PC-3 (cell line): ENCODE data around the gene ARSG. TPM values are rescaled to one million over a fixed set of nuclear protein-coding genes. Genes with fewer than 3 reads are reported as not detected.

Source experiments
- ATAC-seq: fragments of 200-7000 bp; cut with Tn5 transposase; 2 replicates; pipeline ENCODE4 v1.9.1; 2020; ENCODE audit warnings: mild to moderate bottlenecking, moderate library complexity
- BruUV-seq: library from RNA; stranded (reverse); fragments of 400-500 nt; replicated peaks from 2 replicates; lab custom pipeline; 2021; lab: Mats Ljungman, UMichigan
- CTCF ChIA-PET: fragments of 300-600 bp; sonication (Branson Sonifier 250); formaldehyde crosslinking; loops from one replicate; lab custom pipeline; 2022; ENCODE audit warnings: antibody characterized with exemption; lab: Charles Lee
- POLR2A ChIA-PET: fragments of 300-600 bp; sonication (Branson Sonifier 250); formaldehyde crosslinking; loops from one replicate; lab custom pipeline; 2022; ENCODE audit warnings: antibody characterized with exemption; ENCODE audit not compliant: unreplicated experiment; lab: Charles Lee
- DNase-seq: peaks from one replicate; pipeline ENCODE4 v3.0.0-alpha.2; 2015
- H2AFZ ChIP-seq: fragments of 300-600 bp; sonication (generic); 2 replicates; pipeline ENCODE4 v1.6.0; 2016; ENCODE audit warnings: antibody characterized with exemption, low read length
- H3F3A ChIP-seq: fragments of 300-600 bp; sonication (generic); one replicate; pipeline ENCODE4 v1.6.0; 2017; ENCODE audit warnings: antibody characterized with exemption, low read length, control low read depth, mild to moderate bottlenecking; ENCODE audit not compliant: unreplicated experiment
- H3K27ac ChIP-seq: fragments of 300-600 bp; sonication (generic); 2 replicates; pipeline ENCODE4 v1.5.1; 2016; ENCODE audit warnings: mild to moderate bottlenecking, low read length
- H3K27me3 ChIP-seq: fragments of 300-600 bp; sonication (generic); 2 replicates; pipeline ENCODE4 v1.6.1; 2016; ENCODE audit warnings: low read length, mixed read lengths
- H3K36me3 ChIP-seq: fragments of 300-600 bp; sonication (generic); 2 replicates; pipeline ENCODE4 v1.6.1; 2016; ENCODE audit warnings: low read depth, mixed run types, low read length, mixed read lengths
- H3K4me1 ChIP-seq: fragments of 300-600 bp; sonication (generic); 2 replicates; pipeline ENCODE4 v1.5.1; 2016; ENCODE audit warnings: low read length; ENCODE audit not compliant: insufficient read depth
- H3K4me2 ChIP-seq: fragments of 300-600 bp; sonication (generic); 2 replicates; pipeline ENCODE4 v1.6.0; 2016; ENCODE audit warnings: low read length
- H3K4me3 ChIP-seq: fragments of 300-600 bp; sonication (generic); 2 replicates; pipeline ENCODE4 v1.5.1; 2016; ENCODE audit warnings: mild to moderate bottlenecking, low read length, mixed read lengths
- H3K79me2 ChIP-seq: fragments of 300-600 bp; sonication (generic); 2 replicates; pipeline ENCODE4 v1.6.1; 2017; ENCODE audit warnings: low read length, mixed read lengths
- H3K9ac ChIP-seq: fragments of 300-600 bp; sonication (generic); 2 replicates; pipeline ENCODE4 v1.6.0; 2016; ENCODE audit warnings: mild to moderate bottlenecking, low read length
- H3K9me2 ChIP-seq: fragments of 300-600 bp; sonication (generic); replicated peaks from 2 replicates; pipeline ENCODE4 v1.6.1; 2016; ENCODE audit warnings: mixed run types, low read length, mixed read lengths
- H3K9me3 ChIP-seq: fragments of 300-600 bp; sonication (generic); 2 replicates; pipeline ENCODE4 v1.6.1; 2016; ENCODE audit warnings: low read length, mixed read lengths
- H4K20me1 ChIP-seq: fragments of 300-600 bp; sonication (generic); 2 replicates; pipeline ENCODE4 v1.6.1; 2016; ENCODE audit warnings: low read length, mixed read lengths
- EZH2 ChIP-seq: fragments of 300-600 bp; sonication (generic); IDR thresholded peaks from one replicate; pipeline ENCODE4 v1.6.1; 2017; ENCODE audit warnings: antibody characterized with exemption, mild to moderate bottlenecking, low read length; ENCODE audit not compliant: unreplicated experiment
- EZH2phosphoT487 ChIP-seq: fragments of 300-600 bp; sonication (generic); IDR thresholded peaks from 2 replicates; pipeline ENCODE4 v1.6.1; 2018; ENCODE audit warnings: mild to moderate bottlenecking, antibody characterized with exemption, low read length, borderline replicate concordance
- intact Hi-C: fragments of 100-400 bp; cut with micrococcal nuclease; formaldehyde crosslinking; loops from 2 replicates; pipeline ENCODE4 v1.9.0; 2023
- total RNA-seq: library from RNA; depleted of rRNA; stranded (reverse); fragments of >200 nt; gene quantifications from 2 replicates; pipeline ENCODE4 v1.2.3, GENCODE V29; 2014
- TF ChIP-seq, protein P1 (sequence below): fragments of 300-600 bp; sonication (generic); conservative IDR thresholded peaks from 2 replicates; pipeline ENCODE4 v1.5.1; 2017; ENCODE audit warnings: antibody characterized with exemption, low read depth, mild to moderate bottlenecking, low read length

ARSG gene
- total RNA-seq, 1 experiment from 2014 or later = 2.1 TPM

DNA sequence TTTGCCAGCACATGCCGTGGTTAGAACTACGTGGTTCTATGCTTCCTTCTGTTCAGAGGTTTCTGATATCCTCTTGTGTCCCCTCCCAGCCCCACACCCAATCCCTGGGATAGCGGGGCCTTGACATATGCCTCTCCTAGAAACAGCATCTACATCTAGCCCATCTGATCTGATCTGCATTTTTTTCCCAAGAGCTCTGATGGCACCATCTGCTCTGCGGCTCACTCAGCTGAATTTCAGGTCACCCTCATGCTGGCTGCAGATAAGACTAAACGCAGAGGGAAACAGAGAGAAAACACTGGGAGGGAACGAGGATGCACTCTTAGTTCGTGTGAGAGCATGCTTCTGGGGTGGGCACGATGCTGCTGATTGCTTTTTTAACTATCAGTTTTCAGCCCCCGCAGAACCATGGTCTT lies 155.3 kb downstream of the ARSG start:
- H4K20me1 ChIP-seq = no peaks in the 10 kb centered on the region
- H3K27me3 ChIP-seq = no peaks in the 10 kb centered on the region
- H3K4me1 ChIP-seq = no peaks in the 10 kb centered on the region; the same call in 1 of the 2 replicates
- intact Hi-C loops = no loop called here
- no peaks in the 10 kb centered on the region for H3K9me2 ChIP-seq
- DNase-seq (no peak), ATAC-seq (no peak)
- no peaks in the 10 kb centered on the region for H3K9me3 ChIP-seq
- H3K4me3 ChIP-seq = no peak overlapping the region
- H3F3A ChIP-seq = no peaks in the 10 kb centered on the region
- H3K79me2 ChIP-seq = no peaks in the 10 kb centered on the region
- TF ChIP-seq EZH2phosphoT487 (no peak), EZH2 (no peak)
- TF ChIP-seq, protein P1, sequence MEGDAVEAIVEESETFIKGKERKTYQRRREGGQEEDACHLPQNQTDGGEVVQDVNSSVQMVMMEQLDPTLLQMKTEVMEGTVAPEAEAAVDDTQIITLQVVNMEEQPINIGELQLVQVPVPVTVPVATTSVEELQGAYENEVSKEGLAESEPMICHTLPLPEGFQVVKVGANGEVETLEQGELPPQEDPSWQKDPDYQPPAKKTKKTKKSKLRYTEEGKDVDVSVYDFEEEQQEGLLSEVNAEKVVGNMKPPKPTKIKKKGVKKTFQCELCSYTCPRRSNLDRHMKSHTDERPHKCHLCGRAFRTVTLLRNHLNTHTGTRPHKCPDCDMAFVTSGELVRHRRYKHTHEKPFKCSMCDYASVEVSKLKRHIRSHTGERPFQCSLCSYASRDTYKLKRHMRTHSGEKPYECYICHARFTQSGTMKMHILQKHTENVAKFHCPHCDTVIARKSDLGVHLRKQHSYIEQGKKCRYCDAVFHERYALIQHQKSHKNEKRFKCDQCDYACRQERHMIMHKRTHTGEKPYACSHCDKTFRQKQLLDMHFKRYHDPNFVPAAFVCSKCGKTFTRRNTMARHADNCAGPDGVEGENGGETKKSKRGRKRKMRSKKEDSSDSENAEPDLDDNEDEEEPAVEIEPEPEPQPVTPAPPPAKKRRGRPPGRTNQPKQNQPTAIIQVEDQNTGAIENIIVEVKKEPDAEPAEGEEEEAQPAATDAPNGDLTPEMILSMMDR = no peak
- BruUV-seq = no TSS peak
- H3K9ac ChIP-seq = no peak overlapping the region
- no peak overlapping the region for H2AFZ ChIP-seq
- no peak overlapping the region for H3K4me2 ChIP-seq
- H3K27ac ChIP-seq = no peak overlapping the region
- POLR2A ChIA-PET = no interaction called here
- no peaks in the 10 kb centered on the region for H3K36me3 ChIP-seq
- CTCF ChIA-PET = no interaction called here

DNA sequence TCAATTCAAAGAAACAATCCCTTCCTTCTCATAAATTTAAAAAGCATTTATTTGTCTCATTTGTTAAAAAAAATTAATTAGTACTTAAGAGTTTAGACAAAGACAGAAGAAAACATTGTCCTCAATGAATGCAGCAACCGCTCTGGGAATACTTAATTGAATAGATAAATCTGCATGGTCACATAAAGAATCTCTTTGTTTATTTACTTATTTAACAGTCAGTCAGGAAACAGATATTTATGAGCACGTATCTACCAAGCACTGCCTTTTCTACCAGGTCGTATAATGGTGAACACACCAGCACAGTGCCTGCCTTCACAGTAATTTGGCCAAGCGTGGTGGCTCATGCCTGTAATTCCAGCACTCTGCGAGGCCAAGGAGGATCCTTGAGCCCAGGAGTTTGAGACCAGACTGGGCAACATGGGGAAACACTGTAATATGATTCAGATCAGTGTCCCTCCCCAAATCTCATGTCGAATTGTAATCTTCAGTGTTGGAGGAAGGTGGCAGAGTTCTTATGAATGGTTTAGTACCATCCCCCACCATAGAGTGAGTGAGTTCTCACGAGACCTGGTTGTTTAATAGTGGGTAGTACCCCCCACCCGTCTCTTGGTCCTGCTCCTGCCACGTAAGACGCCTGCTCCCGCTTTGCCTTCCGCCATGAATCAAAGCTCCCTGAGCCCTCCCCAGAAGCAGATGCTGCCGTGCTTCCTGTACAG lies 157.9 kb downstream of the ARSG start:
- no peak overlapping the region for H3K4me2 ChIP-seq
- no peaks in the 10 kb centered on the region for H3K79me2 ChIP-seq
- H3K27me3 ChIP-seq = no peaks in the 10 kb centered on the region
- POLR2A ChIA-PET = no interaction called here
- no peaks in the 10 kb centered on the region for H3K9me2 ChIP-seq
- no peak overlapping the region for H3K4me3 ChIP-seq
- H3K36me3 ChIP-seq = no peaks in the 10 kb centered on the region
- H3K9me3 ChIP-seq = no peaks in the 10 kb centered on the region
- DNase-seq (no peak), ATAC-seq (peak; percentile 31)
- no peaks in the 10 kb centered on the region for H3F3A ChIP-seq
- TF ChIP-seq EZH2 = no peak
- no peak for TF ChIP-seq EZH2phosphoT487
- TF ChIP-seq, protein P1 = no peak
- no peak overlapping the region for H3K9ac ChIP-seq
- H2AFZ ChIP-seq = no peak overlapping the region
- no peaks in the 10 kb centered on the region for H3K4me1 ChIP-seq
- H3K27ac ChIP-seq = no peak overlapping the region
- no TSS peak for BruUV-seq
- CTCF ChIA-PET = no interaction called here
- intact Hi-C loops = no loop called here
- no peaks in the 10 kb centered on the region for H4K20me1 ChIP-seq

DNA sequence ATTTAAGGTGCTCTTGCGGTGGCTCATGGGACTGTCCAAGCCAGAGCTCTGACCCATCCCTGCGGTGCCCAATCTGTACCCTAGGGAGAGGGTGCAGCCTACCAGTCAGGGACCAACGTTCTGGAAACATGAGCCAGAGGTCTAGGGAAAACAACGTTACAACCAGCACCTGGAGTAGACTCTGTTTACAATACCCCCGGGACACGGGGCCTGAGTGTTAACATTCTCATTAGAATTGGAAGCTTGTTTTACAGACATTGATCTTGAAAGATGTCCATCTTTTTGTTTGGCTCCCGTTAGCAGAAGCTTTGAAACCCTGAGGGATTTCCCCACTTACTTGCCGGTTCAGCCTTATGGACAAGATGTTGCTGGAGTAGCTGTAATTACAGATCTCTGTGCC lies 159.1 kb downstream of the ARSG start:
- ChIA-PET POLR2A (interaction anchor here (0.6 kb wide), 1 partner anchor 47 kb away, joined by 3 read pairs; no protein-coding TSS in a partner anchor), CTCF (no interaction called here)
- DNase-seq (no peak), ATAC-seq (no peak)
- H2AFZ ChIP-seq = no peak overlapping the region
- no peak for TF ChIP-seq EZH2phosphoT487
- TF ChIP-seq, protein P1 = no peak
- no peak for TF ChIP-seq EZH2
- no peaks in the 10 kb centered on the region for H3K79me2 ChIP-seq
- H3K4me2 ChIP-seq = no peak overlapping the region
- no peak overlapping the region for H3K27ac ChIP-seq
- H4K20me1 ChIP-seq = no peaks in the 10 kb centered on the region
- no peaks in the 10 kb centered on the region for H3K27me3 ChIP-seq
- H3K4me3 ChIP-seq = no peak overlapping the region
- no peak overlapping the region for H3K9ac ChIP-seq
- no peaks in the 10 kb centered on the region for H3K9me2 ChIP-seq
- no peaks in the 10 kb centered on the region for H3K9me3 ChIP-seq
- H3F3A ChIP-seq = no peaks in the 10 kb centered on the region
- peaks cover 2% of the 10 kb centered on the region for H3K4me1 ChIP-seq
- no TSS peak for BruUV-seq
- intact Hi-C loops = no loop called here
- H3K36me3 ChIP-seq = no peaks in the 10 kb centered on the region
